ENCODE measurements around the gene DUS2. TPM values are rescaled to one million over a fixed set of nuclear protein-coding genes. Genes with fewer than 3 reads are reported as not detected.
A peak's percentile ranks its signal among the peaks of the same experiment; 100 is the strongest.
"Not testable (repeated sequence)": the region's sequence is repeated elsewhere in the genome, so short reads cannot be mapped to it uniquely, and the experiment has no call there.

DUS2 gene
- total and polyA plus RNA-seq, 7 donors = 3.6 to 17.3 (median 6.6) TPM

- Histone ChIP-seq H3K4me1 (peaks cover 0 to 30% (median 28%) of the 10 kb centered on the region in 4 donors), H3K4me3 (peak overlapping the region in 2 of 4 donors; percentile 93 to 97), H3K27ac (no peak overlapping the region), H3K36me3 (peaks cover 0 to 7% (median 2%) of the 10 kb centered on the region in 4 donors), H3K27me3 (no peaks in the 10 kb centered on the region), H3K9me3 (no peaks in the 10 kb centered on the region)
- TF ChIP-seq EP300 (IDR thresholded peaks at IDR 0.05) (no peak), POLR2AphosphoS5 (IDR thresholded peaks at IDR 0.05) (no peak), POLR2A (IDR thresholded peaks at IDR 0.05) (no peak), CTCF (IDR thresholded peaks at IDR 0.05) (no peak)
- intact Hi-C loops (cut with DNase I) = loop anchor here (10.0 kb wide), 1 partner anchor 217 kb away; the partner anchor contains the start of genes RANBP10 and TSNAXIP1
- no peak for DNase-seq
- 95 to 96% methylated on average over 10 of the region's 10 CpGs for WGBS, 2 donors
Measured at GRCh38 chr16:68021490-68021889, 1.6 kb upstream of the DUS2 start.

DNA sequence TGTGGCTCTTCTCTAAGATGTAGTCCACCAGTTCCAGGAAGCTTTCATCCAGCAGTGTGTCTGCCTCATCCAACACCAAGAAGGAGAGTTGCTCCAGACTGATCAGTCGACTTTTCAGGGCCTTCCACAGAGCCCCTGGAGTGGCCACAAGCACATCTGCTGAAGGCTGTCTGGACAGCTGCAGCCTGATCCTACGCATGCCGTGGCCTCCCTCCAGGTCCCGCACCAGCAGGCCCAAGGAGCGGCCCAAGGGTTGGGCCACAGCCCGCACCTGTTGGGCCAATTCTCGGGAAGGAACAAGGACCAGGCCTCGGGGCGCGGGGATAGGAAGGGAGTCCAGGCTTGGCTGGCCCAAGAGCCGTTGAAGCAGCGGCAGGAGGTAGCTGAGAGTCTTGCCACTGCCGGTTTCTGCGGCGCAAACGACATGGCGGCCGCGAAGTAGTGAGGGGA is 781 bp upstream of the DUS2 start:
- 3 to 10% methylated on average over 19 of the region's 19 CpGs for WGBS, 2 donors
- intact Hi-C loops (cut with DNase I) = loop anchor here (10.0 kb wide), 1 partner anchor 218 kb away; the partner anchor contains the start of genes RANBP10 and TSNAXIP1
- Histone ChIP-seq H3K4me3 (peak overlapping the region; percentile 72 to 97 (median 88)), H3K9me3 (no peaks in the 10 kb centered on the region), H3K4me1 (peaks cover 0 to 30% (median 28%) of the 10 kb centered on the region in 4 donors), H3K27ac (peak overlapping the region; percentile 82 to 89 (median 84)), H3K36me3 (peaks cover 0 to 7% (median 2%) of the 10 kb centered on the region in 4 donors), H3K27me3 (no peaks in the 10 kb centered on the region)
- TF ChIP-seq POLR2A (IDR thresholded peaks at IDR 0.05) (no peak), EP300 (IDR thresholded peaks at IDR 0.05) (no peak), POLR2AphosphoS5 (IDR thresholded peaks at IDR 0.05) (no peak), CTCF (IDR thresholded peaks at IDR 0.05) (no peak)
- DNase-seq = no peak

- DNase-seq = no peak
- no peak overlapping the region for H3K27ac ChIP-seq
- WGBS, 2 donors = 95 to 97% methylated on average over 3 of the region's 3 CpGs
- H3K27me3 ChIP-seq = no peaks in the 10 kb centered on the region
- no peaks in the 10 kb centered on the region for H3K9me3 ChIP-seq
- no peak overlapping the region for H3K4me3 ChIP-seq
- intact Hi-C loops (cut with DNase I) = loop anchor here (10.0 kb wide), 1 partner anchor 224 kb away; the partner anchor contains the start of genes RANBP10 and TSNAXIP1
- no peak for TF ChIP-seq EP300 (IDR thresholded peaks at IDR 0.05)
- no peak for TF ChIP-seq POLR2AphosphoS5 (IDR thresholded peaks at IDR 0.05)
- no peak for TF ChIP-seq POLR2A (IDR thresholded peaks at IDR 0.05)
- TF ChIP-seq CTCF (IDR thresholded peaks at IDR 0.05) = no peak
- peaks cover 0 to 14% (median 0%) of the 10 kb centered on the region in 4 donors for H3K36me3 ChIP-seq
- peaks cover 0 to 6% (median 4%) of the 10 kb centered on the region in 4 donors for H3K4me1 ChIP-seq
Measured at GRCh38 chr16:68028996-68029395, 5.9 kb downstream of the DUS2 start.

DNA sequence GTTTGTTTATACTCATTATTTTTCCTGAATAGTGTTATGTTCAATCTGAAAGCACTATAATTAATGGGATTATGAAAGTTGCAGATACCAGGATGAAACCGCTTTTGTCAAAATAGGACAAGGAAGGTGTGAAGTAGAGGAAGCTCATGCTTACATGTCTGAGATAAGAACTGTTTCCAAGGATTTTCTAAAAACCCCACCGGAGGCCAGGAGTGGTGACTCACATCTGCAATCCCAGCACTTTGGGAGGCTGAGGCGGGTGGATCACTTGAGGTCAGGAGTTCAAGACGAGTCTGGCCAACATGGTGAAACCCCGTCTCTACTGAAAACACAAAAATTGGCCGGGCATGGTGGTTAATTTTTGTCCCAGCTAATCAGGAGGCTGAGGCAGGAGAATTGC is 7.0 kb downstream of the DUS2 start:
- 86 to 91% methylated on average over 6 of the region's 6 CpGs for WGBS, 2 donors
- H3K4me3 ChIP-seq; H3K4me1 ChIP-seq; DNase-seq; H3K27me3 ChIP-seq; H3K9me3 ChIP-seq; intact Hi-C loops (cut with DNase I); H3K27ac ChIP-seq: not testable (repeated sequence)
- peaks cover 0 to 14% (median 0%) of the 10 kb centered on the region in 4 donors for H3K36me3 ChIP-seq

GRCh38 chr16:68031951-68032350 is 8.9 kb downstream of the DUS2 start:
- WGBS, 2 donors = 56 to 85% methylated on average over 2 of the region's 2 CpGs
- Histone ChIP-seq H3K4me3 (no peak overlapping the region), H3K4me1 (no peaks in the 10 kb centered on the region), H3K9me3 (no peaks in the 10 kb centered on the region), H3K27ac (no peak overlapping the region), H3K27me3 (no peaks in the 10 kb centered on the region), H3K36me3 (peaks cover 0 to 14% (median 0%) of the 10 kb centered on the region in 4 donors)
- no peak for TF ChIP-seq POLR2A (IDR thresholded peaks at IDR 0.05)
- TF ChIP-seq EP300 (IDR thresholded peaks at IDR 0.05) = no peak
- no peak for TF ChIP-seq POLR2AphosphoS5 (IDR thresholded peaks at IDR 0.05)
- no peak for TF ChIP-seq CTCF (IDR thresholded peaks at IDR 0.05)
- DNase-seq = peak; percentile 2
- intact Hi-C loops (cut with DNase I) = no loop called here

Measured in sigmoid colon (tissue), 7 donors.